Measurements from ENCODE around the gene UNC5C.

Gene UNC5C

GRCh38 chr4:95522682-95523530 is 25.9 kb downstream of the UNC5C start:
- no peak for DNase-seq (ENCODE audit: low spot score)

- DNase-seq (ENCODE audit: low spot score): no peak
Measured at GRCh38 chr4:95517576-95518345, 31.0 kb downstream of the UNC5C start.

- no peak for DNase-seq (ENCODE audit: low spot score)
Measured at GRCh38 chr4:95516528-95517017, 32.2 kb downstream of the UNC5C start.

- DNase-seq (ENCODE audit: low spot score): no peak
Measured at GRCh38 chr4:95515589-95515988, 33.2 kb downstream of the UNC5C start.

- no peak for DNase-seq (ENCODE audit: low spot score)
Measured at GRCh38 chr4:95513022-95513421, 35.8 kb downstream of the UNC5C start.

GRCh38 chr4:95511477-95511876 is 37.3 kb downstream of the UNC5C start:
- no peak for DNase-seq (ENCODE audit: low spot score)

GRCh38 chr4:95510877-95511276 is 37.9 kb downstream of the UNC5C start:
- no peak for DNase-seq (ENCODE audit: low spot score)

- peak; percentile 70 for DNase-seq (ENCODE audit: low spot score)
Measured at GRCh38 chr4:95510145-95510544, 38.6 kb downstream of the UNC5C start.

- DNase-seq (ENCODE audit: low spot score): no peak
Measured at GRCh38 chr4:95508421-95508820, 40.4 kb downstream of the UNC5C start.

GRCh38 chr4:95507561-95507960 is 41.2 kb downstream of the UNC5C start:
- DNase-seq (ENCODE audit: low spot score): no peak

GRCh38 chr4:95507147-95507546 is 41.6 kb downstream of the UNC5C start:
- DNase-seq (ENCODE audit: low spot score): no peak

- no peak for DNase-seq (ENCODE audit: low spot score)
Measured at GRCh38 chr4:95506264-95506663, 42.5 kb downstream of the UNC5C start.

GRCh38 chr4:95505799-95506198 is 43.0 kb downstream of the UNC5C start:
- DNase-seq (ENCODE audit: low spot score): no peak

GRCh38 chr4:95505151-95505550 is 43.6 kb downstream of the UNC5C start:
- DNase-seq (ENCODE audit: low spot score): peak; percentile 93

GRCh38 chr4:95504501-95504900 is 44.3 kb downstream of the UNC5C start:
- no peak for DNase-seq (ENCODE audit: low spot score)

- DNase-seq (ENCODE audit: low spot score): no peak
Measured at GRCh38 chr4:95500361-95500760, 48.4 kb downstream of the UNC5C start.

GRCh38 chr4:95499291-95499696 is 49.5 kb downstream of the UNC5C start:
- DNase-seq (ENCODE audit: low spot score): no peak

- no peak for DNase-seq (ENCODE audit: low spot score)
Measured at GRCh38 chr4:95494186-95494585, 54.6 kb downstream of the UNC5C start.

GRCh38 chr4:95478679-95479078 is 70.1 kb downstream of the UNC5C start:
- DNase-seq (ENCODE audit: low spot score): no peak

- DNase-seq (ENCODE audit: low spot score): no peak
Measured at GRCh38 chr4:95476121-95476520, 72.7 kb downstream of the UNC5C start.

- DNase-seq (ENCODE audit: low spot score): no peak
Measured at GRCh38 chr4:95472534-95472933, 76.2 kb downstream of the UNC5C start.

GRCh38 chr4:95470622-95471021 is 78.2 kb downstream of the UNC5C start:
- DNase-seq (ENCODE audit: low spot score): no peak

- DNase-seq (ENCODE audit: low spot score): no peak
Measured at GRCh38 chr4:95469617-95470016, 79.2 kb downstream of the UNC5C start.

Measured in pons (tissue), 1 donor.